Astrocyte (in vitro differentiated cells and primary cell): ENCODE measurements around the gene ZRANB1.

ENCODE experiments used
- CTCF ChIP-seq: IDR thresholded peaks from 2 replicates; pipeline ENCODE4 v1.5.1; 2011; ENCODE audit warnings: low read depth, mild to moderate bottlenecking, inconsistent platforms, low read length, moderate library complexity; ENCODE audit not compliant: insufficient read depth
- EZH2 ChIP-seq: IDR thresholded peaks from 2 replicates; pipeline ENCODE4 v1.6.1; 2012; ENCODE audit warnings: mild to moderate bottlenecking, low read length, inconsistent platforms; ENCODE audit not compliant: insufficient read depth

- TF ChIP-seq CTCF (no peak), EZH2 (no peak)
Measured at GRCh38 chr10:124997771-124998623, 56.1 kb downstream of the ZRANB1 start.
